A549 (cell line): Measurements from ENCODE around the gene PLIN4. TPM values are rescaled to one million over a fixed set of nuclear protein-coding genes. Genes with fewer than 3 reads are reported as not detected.

Source experiments
- ATAC-seq, 2 experiments: fragments of 200-7000 bp in 1 of 2; fragments of >200 bp in 1 of 2; cut with Nextera tagmentation in 1 of 2; cut with Tn5 transposase in 1 of 2; 3 replicates each; pipeline versions ENCODE4 v1.8.0 to v1.9.1; 2018 to 2020; ENCODE audit warnings: mild to moderate bottlenecking in 1 of 2, moderate library complexity in 1 of 2
- CTCF ChIA-PET: fragments of 300-600 bp; sonication (Branson Sonifier 250); formaldehyde crosslinking; extraction: SDS; loops from one replicate; lab custom pipeline; 2021; ENCODE audit warnings: antibody characterized with exemption, inconsistent platforms; lab: Yijun Ruan, JAX
- POLR2A ChIA-PET: fragments of 350-600 bp; formaldehyde crosslinking; extraction: SDS; loops from one replicate; lab custom pipeline; 2021; ENCODE audit warnings: antibody characterized with exemption, inconsistent platforms; lab: Yijun Ruan, JAX
- DNase-seq, 2 experiments: peaks; one replicate each; pipeline versions ENCODE4 v3.0.0 to v3.0.0-alpha.2; 2011 to 2016; ENCODE audit warnings: low read depth in 1 of 2, low spot score in 1 of 2
- FAIRE-seq: peaks from 2 replicates; lab custom pipeline; 2011; peaks lifted over from hg19 to GRCh38; lab: Jason Lieb, UNC
- H3K27ac ChIP-seq, 2 experiments: fragments of >200 bp; sonication (Bioruptor Twin); formaldehyde crosslinking; 3 replicates each; pipeline ENCODE4 v1.5.1; 2016 to 2017
- H3K4me1 ChIP-seq: fragments of >200 bp; sonication (Bioruptor Twin); formaldehyde crosslinking; 3 replicates; pipeline ENCODE4 v1.6.1; 2016
- H3K4me2 ChIP-seq: fragments of >200 bp; sonication (Bioruptor Twin); formaldehyde crosslinking; 3 replicates; pipeline ENCODE4 v1.6.1; 2016
- H3K4me3 ChIP-seq: fragments of >200 bp; sonication (Bioruptor Twin); formaldehyde crosslinking; 3 replicates; pipeline ENCODE4 v1.5.1; 2016
- H3K9me3 ChIP-seq: fragments of >200 bp; sonication (Bioruptor Twin); formaldehyde crosslinking; 3 replicates; pipeline ENCODE4 v1.6.1; 2016
- CEBPB ChIP-seq, 2 experiments: fragments of >200 bp in 1 of 2; sonication (Bioruptor Twin) in 1 of 2; formaldehyde crosslinking in 1 of 2; IDR thresholded peaks; 2 replicates each; pipeline ENCODE4 v1.6.1; 2012 to 2016
- EHF ChIP-seq: fragments of 250-450 bp; sonication (Bioruptor Pico); IDR thresholded peaks from 2 replicates; pipeline ENCODE4 v1.5.0; 2020; ENCODE audit warnings: mild to moderate bottlenecking
- EHMT2 ChIP-seq: fragments of 200-600 bp; sonication (generic); IDR thresholded peaks from 2 replicates; pipeline ENCODE4 v1.6.1; 2016; ENCODE audit warnings: antibody characterized with exemption, low read depth, mild to moderate bottlenecking, moderate library complexity
- ESRRA ChIP-seq: fragments of 150-350 bp; IDR thresholded peaks from 2 replicates; pipeline ENCODE4 v1.6.1; 2014; ENCODE audit warnings: mild to moderate bottlenecking, low read length, borderline replicate concordance
- FOSB ChIP-seq: fragments of 250-450 bp; sonication (Bioruptor Pico); IDR thresholded peaks from 2 replicates; pipeline ENCODE4 v1.5.0; 2020; ENCODE audit warnings: mild to moderate bottlenecking, moderate library complexity
- FOSL2 ChIP-seq, 2 experiments: fragments of 450-650 bp in 1 of 2; fragments of >200 bp in 1 of 2; sonication (Bioruptor Twin) in 1 of 2; formaldehyde crosslinking; IDR thresholded peaks; 2 replicates each; pipeline versions ENCODE4 v1.5.0 to v1.6.1; 2016 to 2020; ENCODE audit warnings: mild to moderate bottlenecking in 1 of 2, moderate library complexity in 1 of 2
- GATA3 ChIP-seq: IDR thresholded peaks from 2 replicates; pipeline ENCODE4 v1.6.1; 2012; ENCODE audit warnings: borderline replicate concordance
- HDAC2 ChIP-seq: fragments of 200-600 bp; sonication (generic); IDR thresholded peaks from 2 replicates; pipeline ENCODE4 v1.6.1; 2016
- HOXA7 ChIP-seq: fragments of 250-450 bp; sonication (Bioruptor Pico); IDR thresholded peaks from 2 replicates; pipeline ENCODE4 v1.5.0; 2020; ENCODE audit warnings: mild to moderate bottlenecking, moderate library complexity
- HOXB13 ChIP-seq: fragments of 250-450 bp; sonication (Bioruptor Pico); IDR thresholded peaks from 2 replicates; pipeline ENCODE4 v1.5.0; 2020; ENCODE audit warnings: low read depth, mild to moderate bottlenecking, moderate library complexity
- JUN ChIP-seq, 2 experiments: fragments of >200 bp; sonication (Bioruptor Twin); formaldehyde crosslinking; IDR thresholded peaks; 2 replicates in 1 of 2; 3 replicates in 1 of 2; pipeline ENCODE4 v1.6.1; 2016 to 2017
- JUNB ChIP-seq: fragments of >200 bp; sonication (Bioruptor Twin); formaldehyde crosslinking; IDR thresholded peaks from 2 replicates; pipeline ENCODE4 v1.6.1; 2016
- MAFK ChIP-seq: fragments of 450-650 bp; IDR thresholded peaks from 2 replicates; pipeline ENCODE4 v1.6.1; 2014; ENCODE audit not compliant: partially characterized antibody
- MYC ChIP-seq: IDR thresholded peaks from 2 replicates; pipeline ENCODE4 v1.6.1; 2012; ENCODE audit warnings: mild to moderate bottlenecking, inconsistent platforms, low read length, improper control_type of control experiment, borderline replicate concordance
- PHF8 ChIP-seq: fragments of 200-600 bp; sonication (generic); IDR thresholded peaks from 2 replicates; pipeline ENCODE4 v1.6.1; 2016; ENCODE audit warnings: low read depth, mild to moderate bottlenecking, antibody characterized with exemption, moderate library complexity, borderline replicate concordance
- POLR2A ChIP-seq: IDR thresholded peaks from 2 replicates; pipeline ENCODE4 v1.6.1; 2012; ENCODE audit warnings: mild to moderate bottlenecking, low read length
- POLR2AphosphoS2 ChIP-seq: conservative IDR thresholded peaks from 2 replicates; pipeline ENCODE4 v1.6.1; 2012; ENCODE audit warnings: low read length, improper control_type of control experiment, inconsistent platforms
- RARB ChIP-seq: fragments of 250-450 bp; sonication (Bioruptor Pico); IDR thresholded peaks from 2 replicates; pipeline ENCODE4 v1.8.0; 2021; ENCODE audit warnings: mild to moderate bottlenecking, moderate library complexity
- RCOR1 ChIP-seq: fragments of 150-350 bp; IDR thresholded peaks from 2 replicates; pipeline ENCODE4 v1.6.1; 2014; ENCODE audit warnings: antibody characterized with exemption, low read length, low read depth
- RNF2 ChIP-seq: fragments of 200-600 bp; sonication (generic); IDR thresholded peaks from 2 replicates; pipeline ENCODE4 v1.6.1; 2016; ENCODE audit warnings: low read depth, mild to moderate bottlenecking, antibody characterized with exemption, moderate library complexity, borderline replicate concordance
- SMC3 ChIP-seq: fragments of >200 bp; sonication (Bioruptor Twin); formaldehyde crosslinking; IDR thresholded peaks from 3 replicates; pipeline ENCODE4 v1.6.1; 2018; ENCODE audit warnings: inconsistent platforms
- TFCP2L1 ChIP-seq: fragments of 250-450 bp; sonication (Bioruptor Pico); IDR thresholded peaks from 2 replicates; pipeline ENCODE4 v1.5.0; 2021; ENCODE audit warnings: mild to moderate bottlenecking
- TP53 ChIP-seq: fragments of 250-450 bp; sonication (Bioruptor Pico); IDR thresholded peaks from 2 replicates; pipeline ENCODE4 v1.5.0; 2021; ENCODE audit warnings: mild to moderate bottlenecking, moderate library complexity
- ZNF302 ChIP-seq: fragments of 250-450 bp; sonication (Bioruptor Pico); IDR thresholded peaks from 2 replicates; pipeline ENCODE4 v1.9.0; 2021; ENCODE audit warnings: inconsistent platforms, mild to moderate bottlenecking, moderate library complexity
- ZSCAN20 ChIP-seq: fragments of 250-450 bp; sonication (Bioruptor Pico); IDR thresholded peaks from 2 replicates; pipeline ENCODE4 v1.8.0; 2022; ENCODE audit warnings: mild to moderate bottlenecking, moderate library complexity
- WGBS: methylation state at CpG from one replicate; pipeline ENCODE4 v1.1.6; 2017; ENCODE audit errors: missing lambda C conversion rate; 5-methylcytosine and 5-hydroxymethylcytosine counted together
- polyA plus RNA-seq, 4 experiments: library from polyadenylated mRNA; depleted of rRNA in 3 of 4; stranded (reverse); fragments of >200 nt; fragmentation: RNase III in 1 of 4; extraction: RNeasy Plus Mini Kit Qiagen cat#74134 plus additional on column Dnase treatment in 1 of 4; gene quantifications; 2 replicates in 3 of 4; 3 replicates in 1 of 4; pipeline ENCODE4 v1.2.3, GENCODE V29; 2011 to 2017
- TF ChIP-seq, protein P1 (sequence below): fragments of 250-450 bp; sonication (Bioruptor Pico); IDR thresholded peaks from 2 replicates; pipeline ENCODE4 v1.5.0; 2021; ENCODE audit warnings: mild to moderate bottlenecking, moderate library complexity, borderline replicate concordance
- TF ChIP-seq, protein P2 (sequence below): fragments of >200 bp; sonication (Bioruptor Twin); formaldehyde crosslinking; IDR thresholded peaks from 3 replicates; pipeline ENCODE4 v1.6.1; 2016
- TF ChIP-seq, protein P3 (sequence below): IDR thresholded peaks from 2 replicates; pipeline ENCODE4 v1.6.1; 2012; ENCODE audit warnings: low read depth, borderline replicate concordance
- TF ChIP-seq, protein P4 (sequence below): fragments of 150-350 bp; IDR thresholded peaks from 2 replicates; pipeline ENCODE4 v1.6.1; 2014; ENCODE audit warnings: low read depth, mild to moderate bottlenecking, low read length

The PLIN4 gene
- polyA plus RNA-seq, 2 of the 4 experiments (the other 2 are of a cell fraction) = 0.04 to 0.23 TPM

DNA sequence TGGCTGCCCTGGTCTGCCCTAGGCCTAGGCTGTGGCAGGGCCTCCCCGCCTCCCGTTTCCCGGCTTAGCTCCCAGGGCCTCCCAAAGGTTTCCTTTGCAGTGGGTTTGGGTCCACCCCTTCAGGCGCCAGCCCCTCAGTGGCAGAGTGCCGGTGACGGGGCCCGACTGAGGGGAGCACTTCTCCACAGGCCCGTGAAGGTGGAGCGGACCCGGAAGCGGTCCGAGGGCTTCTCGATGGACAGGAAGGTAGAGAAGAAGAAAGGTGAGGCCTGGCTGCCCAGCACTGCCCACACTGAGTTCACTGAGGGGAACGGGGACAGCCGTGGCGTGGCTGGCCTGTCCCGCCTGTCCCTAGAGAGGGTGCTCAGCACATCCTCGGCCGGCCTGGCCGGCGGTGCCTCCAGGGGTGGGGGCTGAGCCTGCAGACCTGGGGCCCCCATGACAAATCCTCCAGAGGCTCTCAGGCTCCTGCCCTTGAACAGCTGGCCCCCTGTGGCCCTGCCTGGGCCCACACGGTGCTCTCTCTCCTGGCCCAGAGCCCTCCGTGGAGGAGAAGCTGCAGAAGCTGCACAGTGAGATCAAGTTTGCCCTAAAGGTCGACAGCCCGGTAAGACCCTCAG lies 20.4 kb downstream of the PLIN4 start:
- POLR2A ChIA-PET = no interaction called here
- 95% methylated on average over 13 of the region's 25 CpGs for WGBS
- Histone ChIP-seq H3K4me2 (no peak overlapping the region), H3K27ac (no peak overlapping the region), H3K4me1 (no peaks in the 10 kb centered on the region), H3K4me3 (no peak overlapping the region), H3K9me3 (no peaks in the 10 kb centered on the region)
- no peak for FAIRE-seq
- CTCF ChIA-PET = interaction anchor here (0.7 to 0.8 kb wide), 2 partner anchors 26 to 28 kb away, joined by 3 read pairs; no protein-coding TSS in a partner anchor
- TF ChIP-seq CEBPB (IDR thresholded peaks at IDR 0.05) = no peak
- no peak for TF ChIP-seq MAFK
- TF ChIP-seq RARB = no peak
- no peak for TF ChIP-seq GATA3
- TF ChIP-seq TP53 (CRISPR knock-in tag) = no peak
- no peak for TF ChIP-seq EHF (CRISPR knock-in tag)
- TF ChIP-seq TFCP2L1 (CRISPR knock-in tag) = no peak
- no peak for TF ChIP-seq FOSB (CRISPR knock-in tag)
- TF ChIP-seq MYC = no peak
- TF ChIP-seq, protein P1, sequence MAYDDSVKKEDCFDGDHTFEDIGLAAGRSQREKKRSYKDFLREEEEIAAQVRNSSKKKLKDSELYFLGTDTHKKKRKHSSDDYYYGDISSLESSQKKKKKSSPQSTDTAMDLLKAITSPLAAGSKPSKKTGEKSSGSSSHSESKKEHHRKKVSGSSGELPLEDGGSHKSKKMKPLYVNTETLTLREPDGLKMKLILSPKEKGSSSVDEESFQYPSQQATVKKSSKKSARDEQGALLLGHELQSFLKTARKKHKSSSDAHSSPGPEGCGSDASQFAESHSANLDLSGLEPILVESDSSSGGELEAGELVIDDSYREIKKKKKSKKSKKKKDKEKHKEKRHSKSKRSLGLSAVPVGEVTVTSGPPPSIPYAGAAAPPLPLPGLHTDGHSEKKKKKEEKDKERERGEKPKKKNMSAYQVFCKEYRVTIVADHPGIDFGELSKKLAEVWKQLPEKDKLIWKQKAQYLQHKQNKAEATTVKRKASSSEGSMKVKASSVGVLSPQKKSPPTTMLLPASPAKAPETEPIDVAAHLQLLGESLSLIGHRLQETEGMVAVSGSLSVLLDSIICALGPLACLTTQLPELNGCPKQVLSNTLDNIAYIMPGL = no peak
- TF ChIP-seq HOXA7 (CRISPR knock-in tag) = no peak
- TF ChIP-seq HDAC2 = no peak
- TF ChIP-seq ZNF302 (CRISPR knock-in tag) = no peak
- TF ChIP-seq, protein P2, sequence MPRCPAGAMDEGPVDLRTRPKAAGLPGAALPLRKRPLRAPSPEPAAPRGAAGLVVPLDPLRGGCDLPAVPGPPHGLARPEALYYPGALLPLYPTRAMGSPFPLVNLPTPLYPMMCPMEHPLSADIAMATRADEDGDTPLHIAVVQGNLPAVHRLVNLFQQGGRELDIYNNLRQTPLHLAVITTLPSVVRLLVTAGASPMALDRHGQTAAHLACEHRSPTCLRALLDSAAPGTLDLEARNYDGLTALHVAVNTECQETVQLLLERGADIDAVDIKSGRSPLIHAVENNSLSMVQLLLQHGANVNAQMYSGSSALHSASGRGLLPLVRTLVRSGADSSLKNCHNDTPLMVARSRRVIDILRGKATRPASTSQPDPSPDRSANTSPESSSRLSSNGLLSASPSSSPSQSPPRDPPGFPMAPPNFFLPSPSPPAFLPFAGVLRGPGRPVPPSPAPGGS = no peak
- no peak for TF ChIP-seq ESRRA
- TF ChIP-seq EHMT2 = no peak
- no peak for TF ChIP-seq ZSCAN20 (CRISPR knock-in tag)
- TF ChIP-seq RNF2 = no peak
- no peak for ATAC-seq
- DNase-seq = no peak

DNA sequence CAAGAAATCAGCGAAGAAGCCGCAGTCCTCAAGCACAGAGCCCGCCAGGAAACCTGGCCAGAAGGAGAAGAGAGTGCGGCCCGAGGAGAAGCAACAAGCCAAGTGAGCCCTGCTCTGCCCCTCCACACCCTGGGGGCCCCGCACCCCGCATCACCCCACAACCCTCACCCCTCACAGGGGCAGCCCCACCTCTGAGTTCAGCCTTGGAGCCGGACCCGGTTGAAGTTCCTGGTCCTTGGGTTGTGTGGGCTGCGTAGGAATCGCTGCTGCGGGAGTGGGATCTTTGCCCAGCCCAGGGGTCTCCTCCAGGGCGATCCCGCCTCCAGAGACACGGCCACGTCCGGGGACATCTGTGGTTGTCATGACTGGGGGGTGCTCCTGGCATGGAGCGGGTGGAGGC lies 22.0 kb downstream of the PLIN4 start:
- CTCF ChIA-PET = no interaction called here
- Histone ChIP-seq H3K4me3 (no peak overlapping the region), H3K27ac (no peak overlapping the region), H3K4me1 (no peaks in the 10 kb centered on the region), H3K4me2 (no peak overlapping the region), H3K9me3 (no peaks in the 10 kb centered on the region)
- WGBS = 95% methylated on average over 4 of the region's 18 CpGs
- ATAC-seq = no peak
- no peak for DNase-seq
- FAIRE-seq = no peak
- POLR2A ChIA-PET = no interaction called here
- TF ChIP-seq PHF8 (no peak), CEBPB (IDR thresholded peaks at IDR 0.05) (no peak), SMC3 (no peak), JUN (IDR thresholded peaks at IDR 0.05) (no peak), POLR2A (no peak), HOXB13 (CRISPR knock-in tag) (no peak), JUNB (no peak), FOSL2 (IDR thresholded peaks at IDR 0.05) (no peak), FOSL2 (CRISPR knock-in tag; IDR thresholded peaks at IDR 0.05) (no peak), POLR2AphosphoS2 (no peak), ESRRA (no peak), RCOR1 (no peak), GATA3 (no peak)
- TF ChIP-seq, protein P3, sequence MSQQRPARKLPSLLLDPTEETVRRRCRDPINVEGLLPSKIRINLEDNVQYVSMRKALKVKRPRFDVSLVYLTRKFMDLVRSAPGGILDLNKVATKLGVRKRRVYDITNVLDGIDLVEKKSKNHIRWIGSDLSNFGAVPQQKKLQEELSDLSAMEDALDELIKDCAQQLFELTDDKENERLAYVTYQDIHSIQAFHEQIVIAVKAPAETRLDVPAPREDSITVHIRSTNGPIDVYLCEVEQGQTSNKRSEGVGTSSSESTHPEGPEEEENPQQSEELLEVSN = no peak
- TF ChIP-seq, protein P1 = no peak
- TF ChIP-seq, protein P4, sequence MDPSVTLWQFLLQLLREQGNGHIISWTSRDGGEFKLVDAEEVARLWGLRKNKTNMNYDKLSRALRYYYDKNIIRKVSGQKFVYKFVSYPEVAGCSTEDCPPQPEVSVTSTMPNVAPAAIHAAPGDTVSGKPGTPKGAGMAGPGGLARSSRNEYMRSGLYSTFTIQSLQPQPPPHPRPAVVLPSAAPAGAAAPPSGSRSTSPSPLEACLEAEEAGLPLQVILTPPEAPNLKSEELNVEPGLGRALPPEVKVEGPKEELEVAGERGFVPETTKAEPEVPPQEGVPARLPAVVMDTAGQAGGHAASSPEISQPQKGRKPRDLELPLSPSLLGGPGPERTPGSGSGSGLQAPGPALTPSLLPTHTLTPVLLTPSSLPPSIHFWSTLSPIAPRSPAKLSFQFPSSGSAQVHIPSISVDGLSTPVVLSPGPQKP = no peak
